GM12872 (cell line): ENCODE results near the gene SLC19A1.

Experiments
- CTCF ChIP-seq: IDR thresholded peaks from 3 replicates; pipeline ENCODE4 v1.5.1; 2011; ENCODE audit warnings: low read depth, mild to moderate bottlenecking, low read length, moderate library complexity; ENCODE audit not compliant: insufficient read depth

SLC19A1 gene

GRCh38 chr21:45507888-45508508, 34.2 kb downstream of the SLC19A1 start:
- TF ChIP-seq CTCF: no peak

GRCh38 chr21:45507523-45507875, 34.7 kb downstream of the SLC19A1 start:
- TF ChIP-seq CTCF: no peak

- no peak for TF ChIP-seq CTCF
Observed at GRCh38 chr21:45506836-45507522, 35.3 kb downstream of the SLC19A1 start.

GRCh38 chr21:45506241-45506817, 35.9 kb downstream of the SLC19A1 start:
- no peak for TF ChIP-seq CTCF

GRCh38 chr21:45505416-45506021, 36.7 kb downstream of the SLC19A1 start:
- no peak for TF ChIP-seq CTCF

- TF ChIP-seq CTCF: no peak
Observed at GRCh38 chr21:45504516-45505415, 37.5 kb downstream of the SLC19A1 start.
